ENCODE results near the gene CADM2. TPM values are rescaled to one million over a fixed set of nuclear protein-coding genes. Genes with fewer than 3 reads are reported as not detected.

The CADM2 gene
- total RNA-seq, 1 experiment from 2014 or later, result not detected

GRCh38 chr3:85533586-85533985 lies 574.8 kb downstream of the CADM2 start:
- no peak overlapping the region for H2AFZ ChIP-seq (ENCODE audit: low read depth, low read length, poor library complexity, severe bottlenecking)
- POLR2A ChIA-PET, result no interaction called here
- intact Hi-C loops (cut with micrococcal nuclease), result no loop called here
- RAD21 ChIA-PET (ENCODE audit: low non-redundant PET in 1 of 2, low total read pairs in 2 of 2, uncharacterized antibody in 2 of 2, unreplicated experiment in 2 of 2), result no interaction called here
- H3K27me3 ChIP-seq (ENCODE audit: insufficient read depth, low read length), result no peaks in the 10 kb centered on the region
- no peak overlapping the region for H3K4me3 ChIP-seq (replicated peaks in 1 of 2; ENCODE audit: low read depth in 1 of 2, low read length in 2 of 2)
- no peaks in the 10 kb centered on the region for H4K20me1 ChIP-seq (ENCODE audit: insufficient read depth)
- no TSS peak for BruUV-seq (replicated peaks)
- no peaks in the 10 kb centered on the region for H3K36me3 ChIP-seq (ENCODE audit: control insufficient read depth in 1 of 2, insufficient read depth in 2 of 2, low read length in 2 of 2)
- TF ChIP-seq SIN3A (IDR thresholded peaks at IDR 0.05; ENCODE audit: low read depth) (no peak), YY1 (IDR thresholded peaks at IDR 0.05; ENCODE audit: extremely low read depth, insufficient replicate concordance, low read depth, low read length) (no peak), ZFX (IDR thresholded peaks at IDR 0.05) (no peak), MAX (IDR thresholded peaks at IDR 0.05) (no peak), POLR2AphosphoS5 (IDR thresholded peaks at IDR 0.05; ENCODE audit: low read depth, low read length) (no peak), RAD21 (IDR thresholded peaks at IDR 0.05; ENCODE audit: low read depth) (no peak), POLR2A (IDR thresholded peaks at IDR 0.05; ENCODE audit: borderline replicate concordance, extremely low read depth, insufficient read depth, insufficient read length) (no peak), EGR1 (IDR thresholded peaks at IDR 0.05; ENCODE audit: low read depth) (no peak), SP1 (IDR thresholded peaks at IDR 0.05; ENCODE audit: low read depth) (no peak), EZH2phosphoT487 (IDR thresholded peaks at IDR 0.05; ENCODE audit: borderline replicate concordance) (no peak), ZNF274 (IDR thresholded peaks at IDR 0.05; ENCODE audit: low read depth, low read length) (no peak), CBX3 (IDR thresholded peaks at IDR 0.05; ENCODE audit: low read depth) (no peak), JUND (IDR thresholded peaks at IDR 0.05) (no peak), SRF (IDR thresholded peaks at IDR 0.05; ENCODE audit: low read depth) (no peak), CTCF (IDR thresholded peaks at IDR 0.05 in 2 of 3, conservative IDR thresholded peaks at IDR 0.05 in 1 of 3; ENCODE audit: borderline replicate concordance in 1 of 3, insufficient read depth in 1 of 3, low read depth in 2 of 3, low read length in 2 of 3) (no peak)
- no peak for DNase-seq (ENCODE audit: low read depth, low spot score)
- H3K79me2 ChIP-seq (ENCODE audit: insufficient read depth, low read length), result no peaks in the 10 kb centered on the region
- no peak overlapping the region for H3K9ac ChIP-seq (ENCODE audit: low read length)
- no peak overlapping the region for H3K4me2 ChIP-seq (ENCODE audit: low read length)
- CTCF ChIA-PET, result no interaction called here
- no peaks in the 10 kb centered on the region for H3K4me1 ChIP-seq (ENCODE audit: control insufficient read depth in 1 of 2, insufficient read depth in 2 of 2, low read length in 2 of 2)
- no peak overlapping the region for H3K27ac ChIP-seq (ENCODE audit: low read depth, low read length)
- peaks cover 2 to 9% of the 10 kb centered on the region in 2 experiments; a peak in 2 of 4 replicates for H3K9me3 ChIP-seq (ENCODE audit: control insufficient read depth in 1 of 2, insufficient read depth in 1 of 2, low read depth in 1 of 2, low read length in 2 of 2)
- no peaks in the 10 kb centered on the region for H3K9me2 ChIP-seq (ENCODE audit: insufficient read depth)
- ATAC-seq, result no peak
